ENCODE data around the gene DHRS7C. TPM values are rescaled to one million over a fixed set of nuclear protein-coding genes. Genes with fewer than 3 reads are reported as not detected.

Gene DHRS7C
- polyA plus RNA-seq, 1 donor (not counting 4 experiments of a cell fraction or from before 2014, with no cell fraction given), result not detected

DNA sequence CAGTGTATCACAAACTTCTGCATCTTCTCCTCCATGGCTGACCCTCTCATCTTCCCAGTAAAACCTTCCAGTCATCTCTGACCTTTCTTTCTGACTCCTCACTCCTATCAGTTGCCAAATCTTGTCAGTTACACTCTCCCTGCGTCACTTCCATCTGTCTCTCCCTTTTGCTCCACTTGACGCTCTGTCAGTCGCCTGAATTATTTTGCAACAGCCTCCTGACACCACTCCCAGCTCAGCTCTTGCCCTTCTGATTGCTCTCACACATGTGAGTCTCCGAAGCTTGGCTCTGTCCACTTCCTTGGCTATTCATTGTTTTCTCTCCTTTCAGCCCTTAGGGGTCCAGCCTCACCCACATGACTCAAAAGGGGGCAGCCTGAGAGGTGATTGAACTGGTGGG lies 27.7 kb downstream of the DHRS7C start:
- H3K4me2 ChIP-seq (ENCODE audit: control insufficient read depth, extremely low read depth, insufficient read depth, low read depth, low read length), result no peak overlapping the region
- H3K36me3 ChIP-seq (ENCODE audit: control insufficient read depth in 2 of 2, extremely low read depth in 1 of 2, insufficient read depth in 2 of 2, low read length in 2 of 2), result no peaks in the 10 kb centered on the region
- FAIRE-seq, result no peak
- no peaks in the 10 kb centered on the region for H3K9me1 ChIP-seq (ENCODE audit: control insufficient read depth, extremely low read depth, insufficient read depth, low read length)
- TF ChIP-seq, protein P1, sequence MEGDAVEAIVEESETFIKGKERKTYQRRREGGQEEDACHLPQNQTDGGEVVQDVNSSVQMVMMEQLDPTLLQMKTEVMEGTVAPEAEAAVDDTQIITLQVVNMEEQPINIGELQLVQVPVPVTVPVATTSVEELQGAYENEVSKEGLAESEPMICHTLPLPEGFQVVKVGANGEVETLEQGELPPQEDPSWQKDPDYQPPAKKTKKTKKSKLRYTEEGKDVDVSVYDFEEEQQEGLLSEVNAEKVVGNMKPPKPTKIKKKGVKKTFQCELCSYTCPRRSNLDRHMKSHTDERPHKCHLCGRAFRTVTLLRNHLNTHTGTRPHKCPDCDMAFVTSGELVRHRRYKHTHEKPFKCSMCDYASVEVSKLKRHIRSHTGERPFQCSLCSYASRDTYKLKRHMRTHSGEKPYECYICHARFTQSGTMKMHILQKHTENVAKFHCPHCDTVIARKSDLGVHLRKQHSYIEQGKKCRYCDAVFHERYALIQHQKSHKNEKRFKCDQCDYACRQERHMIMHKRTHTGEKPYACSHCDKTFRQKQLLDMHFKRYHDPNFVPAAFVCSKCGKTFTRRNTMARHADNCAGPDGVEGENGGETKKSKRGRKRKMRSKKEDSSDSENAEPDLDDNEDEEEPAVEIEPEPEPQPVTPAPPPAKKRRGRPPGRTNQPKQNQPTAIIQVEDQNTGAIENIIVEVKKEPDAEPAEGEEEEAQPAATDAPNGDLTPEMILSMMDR (optimal IDR thresholded peaks at IDR 0.05 in 1 of 3, IDR thresholded peaks at IDR 0.05 in 1 of 3, conservative IDR thresholded peaks at IDR 0.05 in 1 of 3; ENCODE audit: extremely low read depth in 1 of 3, insufficient read depth in 2 of 3, low read length in 3 of 3), result no peak
- no peak for TF ChIP-seq EZH2 (IDR thresholded peaks at IDR 0.05; ENCODE audit: low read length)
- DNase-seq (ENCODE audit: low read depth, low spot score), result no peak
- dilution Hi-C loops (cut with MboI; ENCODE audit: extremely low pct_ligation_motif_present, low sequenced_read_pairs), result no loop called here
- no peak overlapping the region for H3K27ac ChIP-seq (ENCODE audit: control insufficient read depth, insufficient read depth, low read length)
- no peak overlapping the region for H3K9ac ChIP-seq (ENCODE audit: control insufficient read depth, extremely low read depth, insufficient read depth, low read length)
- no peak overlapping the region for H2AFZ ChIP-seq (ENCODE audit: control insufficient read depth, low read length)
- H3K79me2 ChIP-seq (ENCODE audit: control insufficient read depth, insufficient read depth, low read length), result no peaks in the 10 kb centered on the region
- H3K4me1 ChIP-seq (ENCODE audit: control insufficient read depth, extremely low read depth, insufficient read depth, low read length), result no peaks in the 10 kb centered on the region
- no peak overlapping the region for H3K4me3 ChIP-seq (ENCODE audit: control insufficient read depth in 2 of 3, extremely low read depth in 1 of 3, insufficient read depth in 2 of 3, low read depth in 1 of 3, low read length in 3 of 3)
- no peaks in the 10 kb centered on the region for H3K9me3 ChIP-seq (ENCODE audit: control insufficient read depth, low read depth, low read length)
- H3K27me3 ChIP-seq (ENCODE audit: control insufficient read depth, extremely low read depth, insufficient read depth, low read length), result no peaks in the 10 kb centered on the region
- no peaks in the 10 kb centered on the region for H4K20me1 ChIP-seq (ENCODE audit: control insufficient read depth, extremely low read depth, insufficient read depth, low read length)

DNA sequence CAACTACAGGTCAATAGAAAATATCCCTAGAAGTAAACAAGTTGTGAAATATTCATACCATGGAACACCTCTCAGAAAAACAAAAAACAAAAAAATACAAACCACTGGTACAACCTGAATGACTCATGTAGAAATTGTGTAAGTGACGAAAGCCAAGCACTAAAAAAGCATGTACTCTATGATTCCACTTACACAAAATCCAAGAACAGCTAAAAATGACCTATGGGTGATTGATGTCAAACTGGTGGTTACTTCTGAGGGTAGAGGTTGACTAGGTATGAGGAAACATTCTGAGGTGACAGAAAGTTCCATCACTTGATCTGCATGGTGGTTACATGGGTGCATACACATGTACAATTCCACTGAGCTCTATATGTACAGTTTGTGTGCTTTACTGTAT lies 31.1 kb downstream of the DHRS7C start:
- no peaks in the 10 kb centered on the region for H3K36me3 ChIP-seq (ENCODE audit: control insufficient read depth in 2 of 2, extremely low read depth in 1 of 2, insufficient read depth in 2 of 2, low read length in 2 of 2)
- FAIRE-seq, result no peak
- no peaks in the 10 kb centered on the region for H3K4me1 ChIP-seq (ENCODE audit: control insufficient read depth, extremely low read depth, insufficient read depth, low read length)
- no peak for DNase-seq (ENCODE audit: low read depth, low spot score)
- no peaks in the 10 kb centered on the region for H4K20me1 ChIP-seq (ENCODE audit: control insufficient read depth, extremely low read depth, insufficient read depth, low read length)
- H2AFZ ChIP-seq (ENCODE audit: control insufficient read depth, low read length), result no peak overlapping the region
- H3K4me2 ChIP-seq (ENCODE audit: control insufficient read depth, extremely low read depth, insufficient read depth, low read depth, low read length), result no peak overlapping the region
- TF ChIP-seq, protein P1 (optimal IDR thresholded peaks at IDR 0.05 in 1 of 3, IDR thresholded peaks at IDR 0.05 in 1 of 3, conservative IDR thresholded peaks at IDR 0.05 in 1 of 3; ENCODE audit: extremely low read depth in 1 of 3, insufficient read depth in 2 of 3, low read length in 3 of 3), result no peak
- no peak for TF ChIP-seq EZH2 (IDR thresholded peaks at IDR 0.05; ENCODE audit: low read length)
- no peaks in the 10 kb centered on the region for H3K9me1 ChIP-seq (ENCODE audit: control insufficient read depth, extremely low read depth, insufficient read depth, low read length)
- no peak overlapping the region for H3K4me3 ChIP-seq (ENCODE audit: control insufficient read depth in 2 of 3, extremely low read depth in 1 of 3, insufficient read depth in 2 of 3, low read depth in 1 of 3, low read length in 3 of 3)
- no peak overlapping the region for H3K9ac ChIP-seq (ENCODE audit: control insufficient read depth, extremely low read depth, insufficient read depth, low read length)
- H3K9me3 ChIP-seq (ENCODE audit: control insufficient read depth, low read depth, low read length), result no peaks in the 10 kb centered on the region
- H3K27me3 ChIP-seq (ENCODE audit: control insufficient read depth, extremely low read depth, insufficient read depth, low read length), result no peaks in the 10 kb centered on the region
- H3K79me2 ChIP-seq (ENCODE audit: control insufficient read depth, insufficient read depth, low read length), result no peaks in the 10 kb centered on the region
- H3K27ac ChIP-seq (ENCODE audit: control insufficient read depth, insufficient read depth, low read length), result no peak overlapping the region
- dilution Hi-C loops (cut with MboI; ENCODE audit: extremely low pct_ligation_motif_present, low sequenced_read_pairs), result no loop called here
